ENCODE data around the gene RAB11FIP4.

GRCh38 chr17:31415004-31415454, 23.6 kb downstream of the RAB11FIP4 start:
- no peak for TF ChIP-seq CTCF (conservative IDR thresholded peaks at IDR 0.05 in 1 of 2, IDR thresholded peaks at IDR 0.05 in 1 of 2; ENCODE audit: low read depth in 1 of 2, low read length in 2 of 2)
- no peak for TF ChIP-seq EZH2 (IDR thresholded peaks at IDR 0.05; ENCODE audit: low read length, missing control alignments)
